ENCODE results near the gene SEPTIN8.
A peak's percentile ranks its signal among the peaks of the same experiment; 100 is the strongest.

The SEPTIN8 gene

GRCh38 chr5:132742626-132743025 is 34.4 kb downstream of the SEPTIN8 start:
- Histone ChIP-seq H3K9ac (ENCODE audit: low read length) (no peak overlapping the region), H2AK5ac (ENCODE audit: low read length) (no peak overlapping the region), H3K23ac (ENCODE audit: low read length) (no peak overlapping the region), H3K14ac (ENCODE audit: low read length) (no peak overlapping the region), H4K8ac (ENCODE audit: low read depth, low read length) (no peak overlapping the region), H3K27me3 (ENCODE audit: insufficient read depth, low read length) (no peaks in the 10 kb centered on the region), H3K9me3 (ENCODE audit: insufficient read depth, low read depth, low read length) (peaks cover 2% of the 10 kb centered on the region), H3K79me2 (ENCODE audit: control insufficient read depth, insufficient read depth, low read length, poor library complexity) (peaks cover 5% of the 10 kb centered on the region), H3K79me1 (ENCODE audit: low read length) (peaks cover 14% of the 10 kb centered on the region), H3K4me3 (ENCODE audit: low read depth, low read length) (no peak overlapping the region), H3K36me3 (ENCODE audit: control insufficient read depth in 1 of 2, insufficient read depth in 2 of 2, low read length in 2 of 2) (no peaks in the 10 kb centered on the region), H3K4ac (ENCODE audit: low read depth, low read length) (no peak overlapping the region), H4K91ac (ENCODE audit: low read depth, low read length) (no peak overlapping the region), H4K12ac (ENCODE audit: low read depth, low read length) (no peak overlapping the region), H2AFZ (ENCODE audit: insufficient read depth, low read length, poor library complexity) (no peak overlapping the region), H2BK5ac (ENCODE audit: low read depth, low read length, poor library complexity) (no peak overlapping the region), H3K27ac (ENCODE audit: low read depth, low read length) (no peak overlapping the region), H3K4me1 (ENCODE audit: control insufficient read depth in 1 of 2, insufficient read depth in 2 of 2, low read length in 2 of 2) (peaks cover 4 to 6% of the 10 kb centered on the region in 2 experiments), H3K18ac (ENCODE audit: low read length) (no peak overlapping the region), H3K4me2 (ENCODE audit: low read length) (no peak overlapping the region), H2BK120ac (ENCODE audit: insufficient read depth, low read length, poor library complexity) (no peak overlapping the region), H2BK12ac (ENCODE audit: low read length) (no peak overlapping the region)
- no peak for DNase-seq
- no CpG with 5 or more reads among the region's 5 CpGs for WGBS (ENCODE audit: extremely low coverage, insufficient coverage, insufficient read length)

- Histone ChIP-seq H3K9ac (ENCODE audit: low read length) (no peak overlapping the region), H3K4me2 (ENCODE audit: low read length) (no peak overlapping the region), H3K14ac (ENCODE audit: low read length) (no peak overlapping the region), H2AFZ (ENCODE audit: insufficient read depth, low read length, poor library complexity) (no peak overlapping the region), H3K79me1 (ENCODE audit: low read length) (peaks cover 11% of the 10 kb centered on the region), H4K8ac (ENCODE audit: low read depth, low read length) (no peak overlapping the region), H3K18ac (ENCODE audit: low read length) (no peak overlapping the region), H3K4me1 (ENCODE audit: control insufficient read depth in 1 of 2, insufficient read depth in 2 of 2, low read length in 2 of 2) (peaks cover 2 to 4% of the 10 kb centered on the region in 2 experiments), H3K27me3 (ENCODE audit: insufficient read depth, low read length) (no peaks in the 10 kb centered on the region), H3K36me3 (ENCODE audit: control insufficient read depth in 1 of 2, insufficient read depth in 2 of 2, low read length in 2 of 2) (no peaks in the 10 kb centered on the region), H2BK120ac (ENCODE audit: insufficient read depth, low read length, poor library complexity) (no peak overlapping the region), H3K27ac (ENCODE audit: low read depth, low read length) (no peak overlapping the region), H2BK5ac (ENCODE audit: low read depth, low read length, poor library complexity) (peak overlapping the region; percentile 61), H4K12ac (ENCODE audit: low read depth, low read length) (no peak overlapping the region), H3K9me3 (ENCODE audit: insufficient read depth, low read depth, low read length) (peaks cover 2% of the 10 kb centered on the region), H3K4ac (ENCODE audit: low read depth, low read length) (no peak overlapping the region), H4K91ac (ENCODE audit: low read depth, low read length) (no peak overlapping the region), H3K79me2 (ENCODE audit: control insufficient read depth, insufficient read depth, low read length, poor library complexity) (peaks cover 5% of the 10 kb centered on the region), H3K23ac (ENCODE audit: low read length) (no peak overlapping the region), H3K4me3 (ENCODE audit: low read depth, low read length) (no peak overlapping the region), H2BK12ac (ENCODE audit: low read length) (peak overlapping the region; percentile 85), H2AK5ac (ENCODE audit: low read length) (no peak overlapping the region)
- DNase-seq: peak in 1 of 2 donors; percentile 8
- WGBS (ENCODE audit: extremely low coverage, insufficient coverage, insufficient read length): no CpG with 5 or more reads among the region's 2 CpGs
Measured at GRCh38 chr5:132742158-132742557, 34.9 kb downstream of the SEPTIN8 start.

- no peak overlapping the region for H2BK5ac ChIP-seq (ENCODE audit: low read depth, low read length, poor library complexity)
- no peak overlapping the region for H2BK120ac ChIP-seq (ENCODE audit: insufficient read depth, low read length, poor library complexity)
- H4K8ac ChIP-seq (ENCODE audit: low read depth, low read length): no peak overlapping the region
- no peak overlapping the region for H3K4ac ChIP-seq (ENCODE audit: low read depth, low read length)
- H2AFZ ChIP-seq (ENCODE audit: insufficient read depth, low read length, poor library complexity): no peak overlapping the region
- peaks cover 3 to 4% of the 10 kb centered on the region in 2 experiments for H3K4me1 ChIP-seq (ENCODE audit: control insufficient read depth in 1 of 2, insufficient read depth in 2 of 2, low read length in 2 of 2)
- no peak overlapping the region for H4K12ac ChIP-seq (ENCODE audit: low read depth, low read length)
- DNase-seq: no peak
- no peak overlapping the region for H3K23ac ChIP-seq (ENCODE audit: low read length)
- peaks cover 4% of the 10 kb centered on the region for H3K79me2 ChIP-seq (ENCODE audit: control insufficient read depth, insufficient read depth, low read length, poor library complexity)
- H3K14ac ChIP-seq (ENCODE audit: low read length): no peak overlapping the region
- H3K4me2 ChIP-seq (ENCODE audit: low read length): no peak overlapping the region
- H3K18ac ChIP-seq (ENCODE audit: low read length): no peak overlapping the region
- no peaks in the 10 kb centered on the region for H3K36me3 ChIP-seq (ENCODE audit: control insufficient read depth in 1 of 2, insufficient read depth in 2 of 2, low read length in 2 of 2)
- no CpG with 5 or more reads among the region's 1 CpG for WGBS (ENCODE audit: extremely low coverage, insufficient coverage, insufficient read length)
- H2BK12ac ChIP-seq (ENCODE audit: low read length): no peak overlapping the region
- H3K9me3 ChIP-seq (ENCODE audit: insufficient read depth, low read depth, low read length): peaks cover 2% of the 10 kb centered on the region
- peaks cover 7% of the 10 kb centered on the region for H3K79me1 ChIP-seq (ENCODE audit: low read length)
- H3K9ac ChIP-seq (ENCODE audit: low read length): no peak overlapping the region
- no peak overlapping the region for H2AK5ac ChIP-seq (ENCODE audit: low read length)
- no peaks in the 10 kb centered on the region for H3K27me3 ChIP-seq (ENCODE audit: insufficient read depth, low read length)
- no peak overlapping the region for H3K4me3 ChIP-seq (ENCODE audit: low read depth, low read length)
- no peak overlapping the region for H4K91ac ChIP-seq (ENCODE audit: low read depth, low read length)
- H3K27ac ChIP-seq (ENCODE audit: low read depth, low read length): no peak overlapping the region
Measured at GRCh38 chr5:132739232-132739631, 37.8 kb downstream of the SEPTIN8 start.

GRCh38 chr5:132737982-132738681 is 38.9 kb downstream of the SEPTIN8 start:
- Histone ChIP-seq H4K91ac (ENCODE audit: low read depth, low read length) (peak overlapping the region; percentile 78), H4K8ac (ENCODE audit: low read depth, low read length) (peak overlapping the region; percentile 32), H3K4ac (ENCODE audit: low read depth, low read length) (no peak overlapping the region), H3K9ac (ENCODE audit: low read length) (no peak overlapping the region), H3K27me3 (ENCODE audit: insufficient read depth, low read length) (no peaks in the 10 kb centered on the region), H2AK5ac (ENCODE audit: low read length) (no peak overlapping the region), H3K36me3 (ENCODE audit: control insufficient read depth in 1 of 2, insufficient read depth in 2 of 2, low read length in 2 of 2) (peaks cover 0 to 3% of the 10 kb centered on the region in 2 experiments), H3K4me2 (ENCODE audit: low read length) (peak overlapping the region; percentile 56), H3K9me3 (ENCODE audit: insufficient read depth, low read depth, low read length) (peaks cover 2% of the 10 kb centered on the region), H3K79me2 (ENCODE audit: control insufficient read depth, insufficient read depth, low read length, poor library complexity) (peaks cover 4% of the 10 kb centered on the region), H2BK120ac (ENCODE audit: insufficient read depth, low read length, poor library complexity) (no peak overlapping the region), H3K14ac (ENCODE audit: low read length) (peak overlapping the region; percentile 68), H3K18ac (ENCODE audit: low read length) (no peak overlapping the region), H3K4me3 (ENCODE audit: low read depth, low read length) (no peak overlapping the region), H3K79me1 (ENCODE audit: low read length) (peaks cover 7% of the 10 kb centered on the region), H3K23ac (ENCODE audit: low read length) (no peak overlapping the region), H3K4me1 (ENCODE audit: control insufficient read depth in 1 of 2, insufficient read depth in 2 of 2, low read length in 2 of 2) (peaks cover 3 to 4% of the 10 kb centered on the region in 2 experiments), H3K27ac (ENCODE audit: low read depth, low read length) (peak overlapping the region; percentile 4), H2BK5ac (ENCODE audit: low read depth, low read length, poor library complexity) (peak overlapping the region; percentile 75), H4K12ac (ENCODE audit: low read depth, low read length) (peak overlapping the region; percentile 50), H2BK12ac (ENCODE audit: low read length) (peak overlapping the region; percentile 91), H2AFZ (ENCODE audit: insufficient read depth, low read length, poor library complexity) (peak overlapping the region; percentile 98)
- WGBS (ENCODE audit: extremely low coverage, insufficient coverage, insufficient read length): no CpG with 5 or more reads among the region's 9 CpGs
- peak; percentile 72 to 90 for DNase-seq
